Measurements from ENCODE around the gene VSIG8. TPM values are rescaled to one million over a fixed set of nuclear protein-coding genes. Genes with fewer than 3 reads are reported as not detected.
A peak's percentile ranks its signal among the peaks of the same experiment; 100 is the strongest.

Gene VSIG8
- total RNA-seq, 2 donors from 2014 or later: not detected

DNA sequence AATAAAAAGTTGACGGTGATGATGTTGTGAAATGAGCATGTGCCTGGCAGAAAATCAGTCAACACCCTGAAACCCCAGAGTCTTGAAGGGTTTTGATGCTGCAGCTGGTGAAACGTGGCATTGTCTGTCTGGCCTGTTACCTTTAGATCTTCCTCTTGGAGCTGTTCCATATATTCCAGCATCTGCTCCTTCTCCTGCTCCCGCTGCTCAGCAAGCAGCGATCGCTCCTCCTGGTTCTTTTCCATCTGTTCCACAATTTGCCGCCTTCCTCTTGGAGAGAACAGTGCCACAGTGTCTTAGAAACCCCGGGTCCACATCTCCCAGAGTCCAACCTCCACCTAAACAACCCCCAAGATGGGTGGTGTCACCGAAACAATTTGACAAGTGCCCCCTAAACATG lies 21.8 kb upstream of the VSIG8 start:
- intact Hi-C loops (cut with DNase I): no loop called here
- H3K4me3 ChIP-seq: no peak overlapping the region
- WGBS, 2 donors: 79 to 82% methylated on average over 8 of the region's 8 CpGs

DNA sequence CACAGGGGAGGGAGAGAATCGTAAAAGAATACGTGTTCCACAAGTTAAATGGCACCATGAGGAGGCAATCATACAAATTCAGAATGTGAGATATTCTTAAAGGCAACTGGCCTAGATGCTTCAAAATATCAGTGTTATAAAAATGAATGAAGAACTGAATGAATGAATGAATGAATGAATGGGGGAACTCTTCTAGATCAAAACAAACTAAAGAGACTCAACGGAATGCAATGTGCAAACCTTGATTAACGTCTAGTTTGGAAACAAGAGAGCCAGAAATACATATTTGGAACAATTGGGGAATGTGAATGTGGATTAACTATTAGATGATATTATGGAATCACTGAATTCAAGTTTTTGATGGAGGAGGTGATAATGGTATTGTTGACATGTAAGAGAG lies 20.7 kb upstream of the VSIG8 start:
- WGBS, 2 donors: 65 to 79% methylated on average over 4 of the region's 4 CpGs
- H3K27me3 ChIP-seq: no peaks in the 10 kb centered on the region
- H3K4me1 ChIP-seq: no peaks in the 10 kb centered on the region
- ATAC-seq: no peak
- H3K9me3 ChIP-seq: no peaks in the 10 kb centered on the region
- DNase-seq: no peak
- no peaks in the 10 kb centered on the region for H3K36me3 ChIP-seq (replicated peaks in 1 of 2; ENCODE audit: insufficient read depth in 1 of 2, low read depth in 2 of 2)
- H3K27ac ChIP-seq: no peak overlapping the region
- TF ChIP-seq, protein P1, sequence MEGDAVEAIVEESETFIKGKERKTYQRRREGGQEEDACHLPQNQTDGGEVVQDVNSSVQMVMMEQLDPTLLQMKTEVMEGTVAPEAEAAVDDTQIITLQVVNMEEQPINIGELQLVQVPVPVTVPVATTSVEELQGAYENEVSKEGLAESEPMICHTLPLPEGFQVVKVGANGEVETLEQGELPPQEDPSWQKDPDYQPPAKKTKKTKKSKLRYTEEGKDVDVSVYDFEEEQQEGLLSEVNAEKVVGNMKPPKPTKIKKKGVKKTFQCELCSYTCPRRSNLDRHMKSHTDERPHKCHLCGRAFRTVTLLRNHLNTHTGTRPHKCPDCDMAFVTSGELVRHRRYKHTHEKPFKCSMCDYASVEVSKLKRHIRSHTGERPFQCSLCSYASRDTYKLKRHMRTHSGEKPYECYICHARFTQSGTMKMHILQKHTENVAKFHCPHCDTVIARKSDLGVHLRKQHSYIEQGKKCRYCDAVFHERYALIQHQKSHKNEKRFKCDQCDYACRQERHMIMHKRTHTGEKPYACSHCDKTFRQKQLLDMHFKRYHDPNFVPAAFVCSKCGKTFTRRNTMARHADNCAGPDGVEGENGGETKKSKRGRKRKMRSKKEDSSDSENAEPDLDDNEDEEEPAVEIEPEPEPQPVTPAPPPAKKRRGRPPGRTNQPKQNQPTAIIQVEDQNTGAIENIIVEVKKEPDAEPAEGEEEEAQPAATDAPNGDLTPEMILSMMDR (IDR thresholded peaks at IDR 0.05): no peak
- TF ChIP-seq POLR2A (IDR thresholded peaks at IDR 0.05): no peak
- intact Hi-C loops (cut with DNase I): no loop called here
- no peak overlapping the region for H3K4me3 ChIP-seq

More for the DNA sequence above, 21.8 kb upstream of the VSIG8 start:
- no peak for ATAC-seq
- Histone ChIP-seq H3K4me1 (no peaks in the 10 kb centered on the region), H3K27ac (no peak overlapping the region), H3K36me3 (replicated peaks in 1 of 2; ENCODE audit: insufficient read depth in 1 of 2, low read depth in 2 of 2) (no peaks in the 10 kb centered on the region), H3K9me3 (no peaks in the 10 kb centered on the region), H3K27me3 (no peaks in the 10 kb centered on the region)
- DNase-seq: no peak
- TF ChIP-seq, protein P1 (IDR thresholded peaks at IDR 0.05): no peak
- TF ChIP-seq POLR2A (IDR thresholded peaks at IDR 0.05): no peak

DNA sequence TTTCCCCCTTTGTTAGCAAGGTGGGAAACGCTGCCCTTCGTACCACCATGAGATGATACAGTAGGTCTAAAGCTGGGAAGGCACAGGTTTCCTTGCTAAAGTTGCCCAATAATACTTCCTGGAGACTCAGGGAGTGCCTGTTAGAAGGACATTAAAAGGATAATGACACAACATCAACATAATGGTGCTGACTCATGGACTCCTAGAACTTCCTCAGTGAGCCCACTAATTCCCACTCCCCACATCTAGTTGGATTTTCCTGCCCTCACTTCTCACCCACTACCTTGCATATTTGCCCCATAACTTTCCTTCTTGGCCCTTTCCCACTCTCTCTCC lies 20.0 kb upstream of the VSIG8 start:
- TF ChIP-seq, protein P1 (IDR thresholded peaks at IDR 0.05): no peak
- no peak for TF ChIP-seq POLR2A (IDR thresholded peaks at IDR 0.05)
- Histone ChIP-seq H3K27ac (no peak overlapping the region), H3K9me3 (no peaks in the 10 kb centered on the region), H3K4me1 (no peaks in the 10 kb centered on the region), H3K4me3 (no peak overlapping the region), H3K36me3 (replicated peaks in 1 of 2; ENCODE audit: insufficient read depth in 1 of 2, low read depth in 2 of 2) (no peaks in the 10 kb centered on the region), H3K27me3 (no peaks in the 10 kb centered on the region)
- WGBS, 2 donors: 83 to 100% methylated on average over 2 of the region's 2 CpGs
- ATAC-seq (no peak), DNase-seq (no peak)
- intact Hi-C loops (cut with DNase I): no loop called here

DNA sequence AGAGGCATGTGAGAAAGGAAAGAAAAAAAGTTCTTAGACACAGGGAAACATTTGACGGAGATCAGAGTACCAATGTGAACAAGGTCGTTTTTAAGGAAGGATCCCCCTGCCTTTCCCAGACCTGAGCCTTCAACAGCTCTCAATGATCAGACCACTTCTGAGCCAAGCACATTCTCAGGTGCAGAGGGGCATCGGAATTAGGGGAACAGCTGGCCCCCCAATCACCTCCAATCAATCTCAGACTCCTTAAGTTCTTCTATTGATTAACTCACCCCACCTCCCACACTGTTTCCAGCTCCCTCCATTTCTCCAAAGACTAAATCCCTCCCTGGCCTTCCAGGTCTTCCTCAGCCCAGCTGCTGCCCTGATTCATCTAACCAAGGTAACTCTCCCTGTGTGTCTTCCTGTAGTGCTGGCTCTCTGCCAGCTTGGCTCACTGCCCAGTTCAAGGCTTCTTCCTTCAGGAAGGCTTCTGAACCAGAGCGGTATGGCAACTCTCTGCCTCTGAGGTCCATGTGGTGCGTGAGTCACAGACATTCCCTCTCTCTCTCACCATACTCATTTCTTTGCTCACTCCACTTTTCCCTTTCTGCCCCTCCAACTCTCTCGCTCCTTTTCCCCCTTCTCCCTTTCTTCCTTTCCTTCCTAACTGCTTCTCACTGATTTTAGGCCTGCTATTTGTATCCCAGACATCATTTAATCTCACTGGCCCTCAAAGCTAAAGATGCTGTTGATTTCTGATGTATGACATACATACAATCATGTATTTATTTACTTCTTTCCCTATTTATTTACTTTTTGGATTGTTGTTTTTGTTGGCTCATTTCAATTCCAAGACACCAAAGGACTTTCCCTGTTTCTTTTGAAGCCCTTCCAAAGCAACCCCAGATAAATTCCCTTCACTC lies 19.4 kb upstream of the VSIG8 start:
- intact Hi-C loops (cut with DNase I): no loop called here
- TF ChIP-seq POLR2A (IDR thresholded peaks at IDR 0.05): no peak
- TF ChIP-seq, protein P1 (IDR thresholded peaks at IDR 0.05): no peak
- Histone ChIP-seq H3K4me1 (no peaks in the 10 kb centered on the region), H3K27ac (no peak overlapping the region), H3K36me3 (replicated peaks in 1 of 2; ENCODE audit: insufficient read depth in 1 of 2, low read depth in 2 of 2) (no peaks in the 10 kb centered on the region), H3K9me3 (no peaks in the 10 kb centered on the region), H3K4me3 (no peak overlapping the region), H3K27me3 (no peaks in the 10 kb centered on the region)
- peak; percentile 65 to 84 (median 83) for DNase-seq
- ATAC-seq: peak; percentile 47
- 61 to 68% methylated on average over 6 of the region's 6 CpGs for WGBS, 2 donors

DNA sequence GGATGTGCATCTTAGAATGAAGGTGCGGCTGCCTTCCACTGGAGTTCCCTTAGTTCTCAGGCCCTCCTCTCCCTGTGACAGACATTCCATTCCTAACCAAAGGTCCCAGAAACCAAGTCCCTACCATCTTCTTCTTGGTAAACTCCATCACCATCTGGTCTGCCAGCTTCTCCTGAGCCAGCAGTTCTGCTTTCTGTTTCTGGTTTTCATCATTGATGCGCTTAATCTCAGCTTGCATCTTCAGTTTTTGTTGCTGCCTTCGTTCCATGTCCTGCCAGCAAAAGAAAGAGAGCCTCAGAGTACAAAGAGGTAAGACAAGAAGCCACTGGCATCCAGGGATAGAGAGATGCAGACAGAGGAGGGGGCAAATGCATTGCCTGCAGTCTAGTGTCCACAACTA lies 18.0 kb upstream of the VSIG8 start:
- no peak overlapping the region for H3K27ac ChIP-seq
- no peaks in the 10 kb centered on the region for H3K27me3 ChIP-seq
- H3K4me1 ChIP-seq: no peaks in the 10 kb centered on the region
- no peak overlapping the region for H3K4me3 ChIP-seq
- ATAC-seq: no peak
- no peak for DNase-seq
- H3K36me3 ChIP-seq (replicated peaks in 1 of 2; ENCODE audit: insufficient read depth in 1 of 2, low read depth in 2 of 2): no peaks in the 10 kb centered on the region
- TF ChIP-seq, protein P1 (IDR thresholded peaks at IDR 0.05): no peak
- no peak for TF ChIP-seq POLR2A (IDR thresholded peaks at IDR 0.05)
- intact Hi-C loops (cut with DNase I): no loop called here
- WGBS, 2 donors: 82 to 91% methylated on average over 3 of the region's 3 CpGs
- no peaks in the 10 kb centered on the region for H3K9me3 ChIP-seq
